GM18868 (cell line): ENCODE data around the gene RAB1A.

ENCODE experiments used
- ATAC-seq: cut with Tn5 transposase; IDR thresholded peaks from one replicate; pipeline ENCODE4 v1.9.1; 2021; ENCODE audit warnings: mild to moderate bottlenecking, moderate library complexity; ENCODE audit not compliant: unreplicated experiment

The RAB1A gene

GRCh38 chr2:65097844-65098243, 32.1 kb downstream of the RAB1A start:
- no peak for ATAC-seq

- no peak for ATAC-seq
Observed at GRCh38 chr2:65096948-65097347, 33.0 kb downstream of the RAB1A start.

- ATAC-seq, result no peak
Observed at GRCh38 chr2:65093211-65093610, 36.7 kb downstream of the RAB1A start.

GRCh38 chr2:65092791-65093190, 37.1 kb downstream of the RAB1A start:
- no peak for ATAC-seq

- no peak for ATAC-seq
Observed at GRCh38 chr2:65085148-65085547, 44.8 kb downstream of the RAB1A start.

GRCh38 chr2:65081232-65081685, 48.6 kb downstream of the RAB1A start:
- ATAC-seq, result no peak

- no peak for ATAC-seq
Observed at GRCh38 chr2:65079017-65079416, 50.9 kb downstream of the RAB1A start.

- ATAC-seq, result no peak
Observed at GRCh38 chr2:65077898-65078297, 52.0 kb downstream of the RAB1A start.

- no peak for ATAC-seq
Observed at GRCh38 chr2:65076345-65076710, 53.6 kb downstream of the RAB1A start.

- ATAC-seq, result no peak
Observed at GRCh38 chr2:65075605-65076344, 54.1 kb downstream of the RAB1A start.

- ATAC-seq, result no peak
Observed at GRCh38 chr2:65075176-65075575, 54.7 kb downstream of the RAB1A start.

GRCh38 chr2:65073879-65074565, 55.9 kb downstream of the RAB1A start:
- no peak for ATAC-seq

GRCh38 chr2:65072181-65072970, 57.5 kb downstream of the RAB1A start:
- peak; percentile 85 for ATAC-seq

- ATAC-seq, result no peak
Observed at GRCh38 chr2:65071499-65072180, 58.3 kb downstream of the RAB1A start.

GRCh38 chr2:65070856-65071255, 59.0 kb downstream of the RAB1A start:
- ATAC-seq, result no peak

- no peak for ATAC-seq
Observed at GRCh38 chr2:65070172-65070830, 59.6 kb downstream of the RAB1A start.

- no peak for ATAC-seq
Observed at GRCh38 chr2:65069439-65069824, 60.5 kb downstream of the RAB1A start.

- no peak for ATAC-seq
Observed at GRCh38 chr2:65067806-65068553, 61.9 kb downstream of the RAB1A start.

GRCh38 chr2:65064728-65065552, 65.0 kb downstream of the RAB1A start:
- ATAC-seq, result peak; percentile 89
